Peyer's patch (tissue), 4 donors: ENCODE measurements around the gene SUN3.

Source experiments
- POLR2A ChIP-seq, 2 donors: fragments of 450-650 bp; IDR thresholded peaks; one replicate each; pipeline ENCODE4 v1.5.1; 2017; ENCODE audit warnings: antibody characterized with exemption in 2 of 2, mild to moderate bottlenecking in 2 of 2, moderate library complexity in 2 of 2
- TF ChIP-seq, protein P1 (sequence below), 6 experiments: fragments of 450-650 bp in 4 of 6; fragments of 200-600 bp in 2 of 6; sonication (generic) in 1 of 6; IDR thresholded peaks; one replicate each; pipeline ENCODE4 v1.5.1; 2017 to 2019; ENCODE audit warnings: antibody characterized with exemption in 6 of 6, mild to moderate bottlenecking in 3 of 6, moderate library complexity in 1 of 6

DNA sequence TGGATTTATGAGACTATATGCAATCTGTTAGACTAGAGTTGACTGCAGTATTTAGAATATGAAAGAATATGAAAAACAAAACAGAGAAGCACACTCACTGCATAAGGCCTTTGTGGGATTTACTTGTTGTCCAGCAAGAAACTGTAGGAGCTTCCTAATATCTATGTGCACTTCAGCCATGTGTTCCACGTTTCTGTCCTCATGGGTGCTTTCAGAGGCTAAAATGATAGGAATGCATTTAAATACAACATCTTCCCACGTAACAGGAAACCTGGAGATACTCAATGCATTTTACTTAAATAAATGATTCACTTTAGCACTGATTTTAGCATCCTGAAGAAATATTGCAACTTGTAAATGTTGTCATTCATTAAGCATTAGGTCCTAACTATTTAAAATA, 61.2 kb downstream of the SUN3 start:
- TF ChIP-seq, protein P1, sequence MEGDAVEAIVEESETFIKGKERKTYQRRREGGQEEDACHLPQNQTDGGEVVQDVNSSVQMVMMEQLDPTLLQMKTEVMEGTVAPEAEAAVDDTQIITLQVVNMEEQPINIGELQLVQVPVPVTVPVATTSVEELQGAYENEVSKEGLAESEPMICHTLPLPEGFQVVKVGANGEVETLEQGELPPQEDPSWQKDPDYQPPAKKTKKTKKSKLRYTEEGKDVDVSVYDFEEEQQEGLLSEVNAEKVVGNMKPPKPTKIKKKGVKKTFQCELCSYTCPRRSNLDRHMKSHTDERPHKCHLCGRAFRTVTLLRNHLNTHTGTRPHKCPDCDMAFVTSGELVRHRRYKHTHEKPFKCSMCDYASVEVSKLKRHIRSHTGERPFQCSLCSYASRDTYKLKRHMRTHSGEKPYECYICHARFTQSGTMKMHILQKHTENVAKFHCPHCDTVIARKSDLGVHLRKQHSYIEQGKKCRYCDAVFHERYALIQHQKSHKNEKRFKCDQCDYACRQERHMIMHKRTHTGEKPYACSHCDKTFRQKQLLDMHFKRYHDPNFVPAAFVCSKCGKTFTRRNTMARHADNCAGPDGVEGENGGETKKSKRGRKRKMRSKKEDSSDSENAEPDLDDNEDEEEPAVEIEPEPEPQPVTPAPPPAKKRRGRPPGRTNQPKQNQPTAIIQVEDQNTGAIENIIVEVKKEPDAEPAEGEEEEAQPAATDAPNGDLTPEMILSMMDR (IDR thresholded peaks at IDR 0.05): no peak
- no peak for TF ChIP-seq POLR2A (IDR thresholded peaks at IDR 0.05)
